CD8-positive, alpha-beta memory T cell (primary cell): ENCODE results near the gene ST7. TPM values are rescaled to one million over a fixed set of nuclear protein-coding genes. Genes with fewer than 3 reads are reported as not detected.

Source experiments
- CTCF ChIA-PET: fragments of 350-600 bp; sonication (Branson Sonifier 250); formaldehyde crosslinking; loops from one replicate; lab custom pipeline; 2021; ENCODE audit warnings: antibody characterized with exemption; lab: Charles Lee
- POLR2A ChIA-PET: fragments of 350-600 bp; sonication (Branson Sonifier 250); formaldehyde crosslinking; loops from one replicate; lab custom pipeline; 2021; ENCODE audit warnings: antibody characterized with exemption; lab: Charles Lee
- DNase-seq, 5 donors: peaks; one replicate each; pipeline versions ENCODE4 v3.0.0 to v3.0.0-alpha.2; 2020 to 2022; ENCODE audit warnings: mixed read lengths in 1 of 5
- H3K27ac ChIP-seq: one replicate; pipeline ENCODE4 v1.7.0; 2013; ENCODE audit warnings: low read depth, mild to moderate bottlenecking, low read length, moderate library complexity
- H3K27me3 ChIP-seq: 2 replicates; pipeline ENCODE4 v1.7.0; 2013; ENCODE audit warnings: low read length, mild to moderate bottlenecking; ENCODE audit not compliant: insufficient read depth, poor library complexity, severe bottlenecking
- H3K36me3 ChIP-seq: 2 replicates; pipeline ENCODE4 v1.7.0; 2013; ENCODE audit warnings: mild to moderate bottlenecking, low read length, moderate library complexity; ENCODE audit not compliant: insufficient read depth
- H3K4me1 ChIP-seq: 2 replicates; pipeline ENCODE4 v1.7.0; 2013; ENCODE audit warnings: mild to moderate bottlenecking, low read length, moderate library complexity; ENCODE audit not compliant: insufficient read depth
- H3K4me3 ChIP-seq: 2 replicates; pipeline ENCODE4 v1.7.0; 2013; ENCODE audit warnings: mild to moderate bottlenecking, low read length
- H3K9me3 ChIP-seq: 2 replicates; pipeline ENCODE4 v1.7.0; 2013; ENCODE audit warnings: mild to moderate bottlenecking, low read length
- H3K27ac Mint-ChIP-seq, 8 donors: one replicate each; pipeline ENCODE4 v1.8.0; 2020 to 2021; ENCODE audit warnings: mixed read lengths in 8 of 8, mild to moderate bottlenecking in 6 of 8, inconsistent platforms in 3 of 8, moderate library complexity in 3 of 8
- H3K27me3 Mint-ChIP-seq, 2 donors: one replicate each; pipeline ENCODE4 v1.8.0; 2020 to 2021; ENCODE audit warnings: mixed read lengths in 2 of 2, mild to moderate bottlenecking in 1 of 2, moderate library complexity in 1 of 2
- H3K36me3 Mint-ChIP-seq, 3 donors: one replicate each; pipeline ENCODE4 v1.8.0; 2020 to 2021; ENCODE audit warnings: mixed read lengths in 3 of 3, inconsistent platforms in 1 of 3, mild to moderate bottlenecking in 1 of 3
- H3K4me1 Mint-ChIP-seq, 3 donors: one replicate each; pipeline ENCODE4 v1.8.0; 2020 to 2021; ENCODE audit warnings: mixed read lengths in 3 of 3, inconsistent platforms in 1 of 3, mild to moderate bottlenecking in 1 of 3
- H3K4me3 Mint-ChIP-seq, 7 donors: one replicate each; pipeline ENCODE4 v1.8.0; 2020 to 2021; ENCODE audit warnings: mixed read lengths in 7 of 7, mild to moderate bottlenecking in 6 of 7, moderate library complexity in 4 of 7, inconsistent platforms in 2 of 7
- H3K9me3 Mint-ChIP-seq, 5 donors: one replicate each; pipeline ENCODE4 v1.8.0; 2020 to 2022; ENCODE audit warnings: mixed read lengths in 5 of 5, mild to moderate bottlenecking in 3 of 5, moderate library complexity in 2 of 5, inconsistent platforms in 1 of 5
- polyA plus RNA-seq: library from polyadenylated mRNA; unstranded; fragments of 300-500 nt; fragmentation: Illumina TruSeq; gene quantifications from one replicate; pipeline ENCODE4 v1.2.3, GENCODE V29; 2021
- total RNA-seq, 2 experiments: library from RNA; stranded (reverse); gene quantifications; one replicate each; pipeline ENCODE4 v1.2.3, GENCODE V29; 2021

The ST7 gene
- total and polyA plus RNA-seq, 3 experiments from 2014 or later, result 7.9 to 14.2 (median 12.7) TPM

DNA sequence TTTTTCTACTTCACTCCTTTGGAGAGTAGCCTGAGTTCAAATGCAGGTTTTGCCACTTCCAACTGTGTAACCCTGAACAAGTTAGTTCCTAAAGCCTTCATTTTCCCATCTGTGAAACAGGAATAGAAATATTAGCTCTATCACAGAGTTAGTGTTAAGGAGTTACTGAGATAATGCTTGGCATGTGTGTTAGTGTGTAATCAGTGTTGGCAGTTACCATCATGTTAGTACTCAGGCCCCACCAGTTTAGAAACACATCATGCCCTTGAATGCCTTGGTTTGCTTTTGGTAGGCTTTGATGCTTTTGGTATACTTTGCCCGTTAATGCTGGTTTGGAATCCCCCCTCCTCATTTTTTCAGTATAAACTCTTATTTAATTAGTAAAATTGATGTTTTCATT is 249.9 kb downstream of the ST7 start:
- DNase-seq, result no peak
- H3K4me1 ChIP-seq, result no peaks in the 10 kb centered on the region
- H3K4me3 ChIP-seq, result no peak overlapping the region
- no peaks in the 10 kb centered on the region for H3K27me3 ChIP-seq
- H3K27me3 Mint-ChIP-seq, result peaks cover 0 to 1% of the 10 kb centered on the region in 2 donors
- no peak overlapping the region for H3K27ac ChIP-seq
- H3K9me3 Mint-ChIP-seq, result no peaks in the 10 kb centered on the region
- no peak overlapping the region for H3K4me3 Mint-ChIP-seq
- H3K36me3 ChIP-seq, result no peaks in the 10 kb centered on the region
- no peaks in the 10 kb centered on the region for H3K4me1 Mint-ChIP-seq
- CTCF ChIA-PET, result interaction anchor here (3.5 kb wide), 1 partner anchor 10 kb away, joined by 12 read pairs; no protein-coding TSS in a partner anchor
- POLR2A ChIA-PET, result no interaction called here
- no peaks in the 10 kb centered on the region for H3K9me3 ChIP-seq
- H3K36me3 Mint-ChIP-seq, result peaks cover 0 to 10% (median 4%) of the 10 kb centered on the region in 3 donors
- H3K27ac Mint-ChIP-seq, result no peak overlapping the region

DNA sequence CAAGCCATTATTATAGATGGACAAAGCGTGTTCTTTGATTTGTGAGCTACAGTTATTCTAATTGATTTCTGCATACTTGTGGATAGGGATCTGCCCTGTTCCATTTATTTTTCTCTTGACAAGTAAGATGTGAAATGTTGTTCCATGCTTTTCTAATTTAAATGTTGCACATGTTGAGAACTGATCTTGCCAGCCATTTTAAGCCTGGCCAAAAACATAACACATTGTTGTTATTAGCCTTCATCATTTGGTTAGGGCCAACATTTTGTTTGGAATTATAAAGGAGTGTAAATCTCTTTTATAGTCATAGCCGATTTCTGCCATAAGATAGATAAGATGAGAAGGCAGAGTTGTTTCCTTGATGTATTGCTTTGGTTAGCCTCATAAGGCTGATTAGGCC is 252.6 kb downstream of the ST7 start:
- Histone ChIP-seq H3K9me3 (no peaks in the 10 kb centered on the region), H3K27me3 (no peaks in the 10 kb centered on the region), H3K36me3 (no peaks in the 10 kb centered on the region), H3K4me3 (no peak overlapping the region), H3K27ac (no peak overlapping the region), H3K4me1 (no peaks in the 10 kb centered on the region)
- Mint-ChIP-seq H3K36me3 (peaks cover 4 to 7% (median 5%) of the 10 kb centered on the region in 3 donors), H3K4me1 (no peaks in the 10 kb centered on the region), H3K27ac (no peak overlapping the region), H3K4me3 (no peak overlapping the region), H3K27me3 (peaks cover 0 to 1% of the 10 kb centered on the region in 2 donors), H3K9me3 (no peaks in the 10 kb centered on the region)
- no peak for DNase-seq
- ChIA-PET POLR2A (no interaction called here), CTCF (no interaction called here)

DNA sequence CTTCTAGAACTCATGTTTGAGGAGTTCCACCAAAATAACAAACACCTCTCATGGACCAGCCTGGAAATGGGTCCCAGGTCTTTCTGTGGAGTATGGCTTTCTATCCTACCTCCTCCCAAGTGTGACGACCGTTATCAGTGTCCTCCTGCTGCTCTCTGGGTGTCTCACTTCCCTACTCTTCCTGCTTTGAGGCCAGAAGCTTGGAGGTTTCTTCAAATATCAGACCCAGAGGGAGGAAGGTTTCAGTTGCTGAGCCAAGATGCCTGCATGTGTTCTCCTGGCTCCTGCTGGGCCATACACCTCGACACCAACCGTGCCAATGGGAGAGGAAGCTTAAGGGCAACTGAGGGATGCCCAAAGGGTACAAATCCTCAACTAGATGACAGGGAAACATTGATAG is 255.0 kb downstream of the ST7 start:
- Histone ChIP-seq H3K4me1 (no peaks in the 10 kb centered on the region), H3K4me3 (no peak overlapping the region), H3K27me3 (no peaks in the 10 kb centered on the region), H3K9me3 (no peaks in the 10 kb centered on the region), H3K27ac (no peak overlapping the region), H3K36me3 (no peaks in the 10 kb centered on the region)
- Mint-ChIP-seq H3K9me3 (no peaks in the 10 kb centered on the region), H3K4me1 (no peaks in the 10 kb centered on the region), H3K4me3 (no peak overlapping the region), H3K36me3 (peaks cover 5 to 7% (median 6%) of the 10 kb centered on the region in 3 donors), H3K27ac (no peak overlapping the region), H3K27me3 (no peaks in the 10 kb centered on the region)
- POLR2A ChIA-PET, result no interaction called here
- CTCF ChIA-PET, result no interaction called here
- no peak for DNase-seq

GRCh38 chr7:117210397-117210796 is 257.1 kb downstream of the ST7 start:
- no peaks in the 10 kb centered on the region for H3K36me3 ChIP-seq
- Mint-ChIP-seq H3K4me1 (no peaks in the 10 kb centered on the region), H3K27me3 (no peaks in the 10 kb centered on the region), H3K4me3 (no peak overlapping the region), H3K27ac (no peak overlapping the region), H3K36me3 (peaks cover 4 to 7% (median 5%) of the 10 kb centered on the region in 3 donors), H3K9me3 (no peaks in the 10 kb centered on the region)
- DNase-seq, result no peak
- no peaks in the 10 kb centered on the region for H3K9me3 ChIP-seq
- no peaks in the 10 kb centered on the region for H3K4me1 ChIP-seq
- H3K4me3 ChIP-seq, result no peak overlapping the region
- POLR2A ChIA-PET, result no interaction called here
- no peak overlapping the region for H3K27ac ChIP-seq
- CTCF ChIA-PET, result no interaction called here
- H3K27me3 ChIP-seq, result no peaks in the 10 kb centered on the region

GRCh38 chr7:117210908-117211307 is 257.6 kb downstream of the ST7 start:
- Histone ChIP-seq H3K4me3 (no peak overlapping the region), H3K4me1 (no peaks in the 10 kb centered on the region), H3K9me3 (no peaks in the 10 kb centered on the region), H3K36me3 (no peaks in the 10 kb centered on the region), H3K27me3 (no peaks in the 10 kb centered on the region), H3K27ac (no peak overlapping the region)
- H3K27ac Mint-ChIP-seq, result peak overlapping the region in 1 of 8 donors; percentile 8
- peaks cover 4 to 7% (median 5%) of the 10 kb centered on the region in 3 donors for H3K36me3 Mint-ChIP-seq
- no peaks in the 10 kb centered on the region for H3K4me1 Mint-ChIP-seq
- DNase-seq, result no peak
- no peaks in the 10 kb centered on the region for H3K27me3 Mint-ChIP-seq
- H3K4me3 Mint-ChIP-seq, result no peak overlapping the region
- ChIA-PET CTCF (no interaction called here), POLR2A (no interaction called here)
- no peaks in the 10 kb centered on the region for H3K9me3 Mint-ChIP-seq

DNA sequence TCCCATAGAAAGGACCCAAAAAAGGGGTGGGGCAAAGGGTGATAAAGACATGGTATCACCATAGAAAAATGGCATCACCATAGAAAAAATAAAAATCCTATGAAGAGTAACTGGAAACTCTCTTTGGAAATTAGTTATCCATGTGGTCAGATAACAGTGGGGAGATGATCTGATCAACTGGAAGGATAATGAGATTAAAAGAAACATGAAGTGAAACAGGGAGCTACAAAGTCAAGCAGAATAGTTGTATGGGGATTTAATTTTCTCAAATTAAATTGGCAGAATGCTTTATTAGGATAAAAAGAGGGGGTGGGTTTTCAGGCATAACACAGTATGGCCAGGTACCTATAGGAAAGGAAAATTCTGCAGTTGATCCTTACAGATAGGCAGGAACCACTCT is 258.3 kb downstream of the ST7 start:
- ChIA-PET CTCF (no interaction called here), POLR2A (no interaction called here)
- Histone ChIP-seq H3K27ac (no peak overlapping the region), H3K36me3 (no peaks in the 10 kb centered on the region), H3K4me1 (no peaks in the 10 kb centered on the region), H3K27me3 (no peaks in the 10 kb centered on the region), H3K4me3 (no peak overlapping the region), H3K9me3 (no peaks in the 10 kb centered on the region)
- Mint-ChIP-seq H3K9me3 (no peaks in the 10 kb centered on the region), H3K27ac (peak overlapping the region in 1 of 8 donors; percentile 40), H3K4me1 (no peaks in the 10 kb centered on the region), H3K27me3 (no peaks in the 10 kb centered on the region), H3K4me3 (no peak overlapping the region), H3K36me3 (peaks cover 2 to 7% (median 5%) of the 10 kb centered on the region in 3 donors)
- no peak for DNase-seq

DNA sequence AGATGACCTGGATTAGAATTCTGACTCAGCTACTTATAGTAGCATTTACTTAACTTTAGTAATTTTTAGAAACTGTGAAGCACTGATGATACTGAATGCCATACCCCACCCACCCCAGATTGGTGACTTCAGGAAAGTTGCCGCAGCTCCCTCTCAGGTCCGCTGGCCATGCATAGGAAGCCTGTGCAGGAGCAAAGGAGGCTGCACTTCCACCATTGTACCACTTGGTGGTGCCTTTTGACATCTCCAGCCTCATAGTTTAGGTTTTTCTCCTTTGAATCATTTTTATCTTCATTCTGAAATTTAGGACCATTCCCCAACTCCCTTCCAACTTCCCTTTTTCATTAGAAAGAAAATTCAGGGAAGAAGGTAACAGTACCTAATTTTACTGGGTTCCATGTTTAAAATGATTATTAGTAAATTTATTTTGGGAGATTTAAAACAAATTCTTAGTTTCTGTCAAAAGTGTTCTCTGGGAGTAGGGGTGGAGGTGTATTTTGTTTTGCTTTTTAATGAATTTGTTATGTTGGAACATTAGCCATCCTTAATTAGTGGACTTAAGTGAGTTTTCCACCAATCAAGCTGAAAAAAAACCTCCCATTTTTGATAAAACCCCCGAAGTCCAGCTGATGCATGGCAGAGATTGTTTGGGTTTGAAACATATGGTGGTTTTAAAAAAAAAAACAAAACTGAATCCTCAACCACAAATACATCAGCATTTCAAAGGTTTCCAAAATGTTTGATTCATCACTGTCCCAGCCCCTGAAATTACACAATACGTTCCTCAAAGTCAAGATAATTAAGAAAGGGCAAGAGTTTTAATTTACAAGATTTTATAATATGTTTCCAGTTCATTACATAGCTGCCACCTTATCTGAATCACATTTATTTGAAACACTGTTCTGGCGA is 259.9 kb downstream of the ST7 start:
- ChIA-PET POLR2A (no interaction called here), CTCF (interaction anchor here (0.7 to 1.6 kb wide), 2 partner anchors 12 to 932 kb away, joined by 3 to 12 read pairs; no protein-coding TSS in a partner anchor)
- Histone ChIP-seq H3K4me1 (no peaks in the 10 kb centered on the region), H3K4me3 (no peak overlapping the region), H3K36me3 (no peaks in the 10 kb centered on the region), H3K27ac (no peak overlapping the region), H3K27me3 (no peaks in the 10 kb centered on the region), H3K9me3 (no peaks in the 10 kb centered on the region)
- H3K4me1 Mint-ChIP-seq, result no peaks in the 10 kb centered on the region
- H3K27ac Mint-ChIP-seq, result no peak overlapping the region
- peaks cover 2 to 7% (median 5%) of the 10 kb centered on the region in 3 donors for H3K36me3 Mint-ChIP-seq
- H3K4me3 Mint-ChIP-seq, result no peak overlapping the region
- H3K27me3 Mint-ChIP-seq, result no peaks in the 10 kb centered on the region
- no peaks in the 10 kb centered on the region for H3K9me3 Mint-ChIP-seq
- DNase-seq, result peak; percentile 5 to 56 (median 6)

DNA sequence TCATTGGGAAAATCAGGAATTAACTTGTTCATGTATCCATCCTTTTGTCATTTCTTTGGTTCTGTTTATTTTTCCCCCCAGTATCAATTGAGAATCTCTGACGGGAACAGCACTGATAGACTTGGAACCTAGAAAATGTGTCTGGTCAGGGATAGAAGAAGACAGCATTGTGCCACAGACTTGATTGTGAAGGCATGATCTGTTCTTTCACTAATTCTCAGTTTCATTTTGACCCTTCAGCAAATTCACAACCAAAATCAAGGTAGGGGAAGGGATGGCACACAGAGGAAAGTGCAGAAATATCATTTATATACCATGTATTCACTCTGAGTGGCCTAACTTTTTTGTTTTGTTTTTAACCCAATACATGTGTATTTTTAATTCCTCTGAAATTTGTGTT is 262.7 kb downstream of the ST7 start:
- Histone ChIP-seq H3K27me3 (no peaks in the 10 kb centered on the region), H3K36me3 (no peaks in the 10 kb centered on the region), H3K9me3 (no peaks in the 10 kb centered on the region), H3K4me3 (no peak overlapping the region), H3K27ac (no peak overlapping the region), H3K4me1 (no peaks in the 10 kb centered on the region)
- Mint-ChIP-seq H3K4me3 (no peak overlapping the region), H3K27ac (no peak overlapping the region), H3K36me3 (peaks cover 0 to 2% (median 0%) of the 10 kb centered on the region in 3 donors), H3K4me1 (no peaks in the 10 kb centered on the region), H3K27me3 (no peaks in the 10 kb centered on the region), H3K9me3 (no peaks in the 10 kb centered on the region)
- CTCF ChIA-PET, result no interaction called here
- POLR2A ChIA-PET, result no interaction called here
- DNase-seq, result no peak
